ENCODE data around the gene LONP1.

DNA sequence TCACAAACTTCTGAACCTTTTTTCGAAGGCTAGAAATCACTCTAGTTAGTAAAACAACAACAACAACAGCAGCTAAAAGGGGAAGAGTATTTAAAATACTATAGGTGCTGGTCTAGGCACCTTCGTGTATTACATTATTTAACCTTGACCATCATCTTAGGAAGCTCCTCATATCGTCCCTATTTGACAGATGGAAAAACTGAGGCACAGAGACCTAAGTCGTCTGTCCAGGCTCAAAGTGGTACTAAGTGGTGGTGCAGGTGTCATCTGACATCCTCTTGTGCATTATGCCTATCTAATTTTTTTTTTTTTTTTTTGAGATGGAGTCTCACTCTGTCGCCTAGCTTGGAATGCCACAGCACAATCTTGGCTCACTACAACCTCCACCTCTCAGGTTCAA lies 29.6 kb upstream of the LONP1 start:
- TF ChIP-seq POLR2A (IDR thresholded peaks at IDR 0.05) (no peak), POLR2AphosphoS5 (IDR thresholded peaks at IDR 0.05) (no peak)
